ENCODE data around the gene METTL15.

- no peak for TF ChIP-seq EZH2 (IDR thresholded peaks at IDR 0.05; ENCODE audit: borderline replicate concordance, insufficient read depth, low read depth, low read length, poor library complexity, severe bottlenecking)
- TF ChIP-seq, protein P1, sequence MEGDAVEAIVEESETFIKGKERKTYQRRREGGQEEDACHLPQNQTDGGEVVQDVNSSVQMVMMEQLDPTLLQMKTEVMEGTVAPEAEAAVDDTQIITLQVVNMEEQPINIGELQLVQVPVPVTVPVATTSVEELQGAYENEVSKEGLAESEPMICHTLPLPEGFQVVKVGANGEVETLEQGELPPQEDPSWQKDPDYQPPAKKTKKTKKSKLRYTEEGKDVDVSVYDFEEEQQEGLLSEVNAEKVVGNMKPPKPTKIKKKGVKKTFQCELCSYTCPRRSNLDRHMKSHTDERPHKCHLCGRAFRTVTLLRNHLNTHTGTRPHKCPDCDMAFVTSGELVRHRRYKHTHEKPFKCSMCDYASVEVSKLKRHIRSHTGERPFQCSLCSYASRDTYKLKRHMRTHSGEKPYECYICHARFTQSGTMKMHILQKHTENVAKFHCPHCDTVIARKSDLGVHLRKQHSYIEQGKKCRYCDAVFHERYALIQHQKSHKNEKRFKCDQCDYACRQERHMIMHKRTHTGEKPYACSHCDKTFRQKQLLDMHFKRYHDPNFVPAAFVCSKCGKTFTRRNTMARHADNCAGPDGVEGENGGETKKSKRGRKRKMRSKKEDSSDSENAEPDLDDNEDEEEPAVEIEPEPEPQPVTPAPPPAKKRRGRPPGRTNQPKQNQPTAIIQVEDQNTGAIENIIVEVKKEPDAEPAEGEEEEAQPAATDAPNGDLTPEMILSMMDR (IDR thresholded peaks at IDR 0.05): no peak
These were observed 36.6 kb downstream of the METTL15 start for GRCh38 chr11:28144808-28145207.
